ENCODE measurements around the gene PDK1. TPM values are rescaled to one million over a fixed set of nuclear protein-coding genes. Genes with fewer than 3 reads are reported as not detected.

The PDK1 gene
- 10 to 100 TPM in 1 of 2 donors, 1 to 10 TPM in 1; 6.2 to 14.4 TPM for total RNA-seq

GRCh38 chr2:172555522-172556283 is at the start of gene PDK1:
Gene PDK1, plus strand, starts transcription at chr2:172556090. Its CDS starts 61 bp downstream, at chr2:172556151.
- TF ChIP-seq POLR2A (IDR thresholded peaks at IDR 0.05), result peak; percentile 69
- TF ChIP-seq POLR2AphosphoS5 (IDR thresholded peaks at IDR 0.05), result peak; percentile 73
- TF ChIP-seq, protein P1, sequence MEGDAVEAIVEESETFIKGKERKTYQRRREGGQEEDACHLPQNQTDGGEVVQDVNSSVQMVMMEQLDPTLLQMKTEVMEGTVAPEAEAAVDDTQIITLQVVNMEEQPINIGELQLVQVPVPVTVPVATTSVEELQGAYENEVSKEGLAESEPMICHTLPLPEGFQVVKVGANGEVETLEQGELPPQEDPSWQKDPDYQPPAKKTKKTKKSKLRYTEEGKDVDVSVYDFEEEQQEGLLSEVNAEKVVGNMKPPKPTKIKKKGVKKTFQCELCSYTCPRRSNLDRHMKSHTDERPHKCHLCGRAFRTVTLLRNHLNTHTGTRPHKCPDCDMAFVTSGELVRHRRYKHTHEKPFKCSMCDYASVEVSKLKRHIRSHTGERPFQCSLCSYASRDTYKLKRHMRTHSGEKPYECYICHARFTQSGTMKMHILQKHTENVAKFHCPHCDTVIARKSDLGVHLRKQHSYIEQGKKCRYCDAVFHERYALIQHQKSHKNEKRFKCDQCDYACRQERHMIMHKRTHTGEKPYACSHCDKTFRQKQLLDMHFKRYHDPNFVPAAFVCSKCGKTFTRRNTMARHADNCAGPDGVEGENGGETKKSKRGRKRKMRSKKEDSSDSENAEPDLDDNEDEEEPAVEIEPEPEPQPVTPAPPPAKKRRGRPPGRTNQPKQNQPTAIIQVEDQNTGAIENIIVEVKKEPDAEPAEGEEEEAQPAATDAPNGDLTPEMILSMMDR (IDR thresholded peaks at IDR 0.05), result peak in 2 of 4 experiments; percentile 9 to 11
- no peaks in the 10 kb centered on the region for H3K4me1 ChIP-seq (replicated peaks)
- H3K27ac ChIP-seq, result peak within 1 kb of the TSS; percentile 88 to 90
- H3K9me3 ChIP-seq, result no peaks in the 10 kb centered on the region
- peak; percentile 91 for DNase-seq (ENCODE audit: low spot score)
- no peaks in the 10 kb centered on the region for H3K27me3 ChIP-seq (replicated peaks; ENCODE audit: insufficient read depth)
- intact Hi-C loops (cut with DNase I), result no loop called here
- under 1% methylated on average over 68 of the region's 88 CpGs for WGBS
- peak within 1 kb of the TSS; percentile 71 to 84 for H3K4me3 ChIP-seq
- no peaks in the 10 kb centered on the region for H3K36me3 ChIP-seq

DNA sequence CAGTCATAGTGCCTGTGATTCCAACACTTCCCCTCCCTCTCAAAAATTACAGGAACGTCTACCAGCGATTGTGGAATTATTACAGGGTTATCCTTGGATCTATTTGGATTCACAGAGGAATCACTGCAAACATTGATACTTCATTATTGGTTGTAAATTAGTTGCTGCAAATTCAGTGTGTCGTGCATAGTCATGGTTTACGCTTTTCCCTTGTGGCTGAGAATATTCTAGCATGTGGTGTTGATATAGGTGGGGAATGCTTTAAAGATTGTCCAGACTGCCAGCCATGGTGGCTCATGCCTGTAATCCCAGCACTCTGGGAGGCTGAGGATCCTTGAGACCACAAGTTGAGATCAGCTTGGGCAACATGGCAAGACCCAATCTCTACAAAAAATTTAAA is 48.7 kb upstream of the PDK1 start:
- intact Hi-C loops (cut with DNase I), result no loop called here
- Histone ChIP-seq H3K4me1 (replicated peaks) (no peaks in the 10 kb centered on the region), H3K4me3 (no peak overlapping the region), H3K36me3 (no peaks in the 10 kb centered on the region), H3K27me3 (replicated peaks; ENCODE audit: insufficient read depth) (no peaks in the 10 kb centered on the region), H3K27ac (no peak overlapping the region), H3K9me3 (no peaks in the 10 kb centered on the region)
- no peak for DNase-seq (ENCODE audit: low spot score)
- 99% methylated on average over 4 of the region's 4 CpGs for WGBS
- TF ChIP-seq POLR2AphosphoS5 (IDR thresholded peaks at IDR 0.05) (no peak), POLR2A (IDR thresholded peaks at IDR 0.05) (no peak)
- TF ChIP-seq, protein P1 (IDR thresholded peaks at IDR 0.05), result no peak

DNA sequence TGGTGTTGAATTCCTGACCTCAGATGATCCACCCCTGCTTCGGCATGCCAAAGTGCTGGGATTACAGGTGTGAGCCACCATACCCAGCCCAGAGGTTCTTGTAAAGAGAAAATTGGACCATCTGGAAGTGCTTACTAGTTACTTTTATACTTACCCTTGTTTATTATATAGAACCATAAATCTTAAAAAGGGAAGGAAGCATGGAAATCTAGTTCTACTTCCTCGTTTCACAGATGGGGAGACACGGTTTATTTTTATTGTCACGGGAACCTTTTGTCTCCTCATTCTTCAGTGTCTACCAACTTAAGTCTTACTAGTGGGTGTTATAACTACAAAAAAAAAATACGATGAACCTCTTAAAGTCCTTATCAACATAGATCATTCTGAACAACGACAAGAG is 45.8 kb upstream of the PDK1 start:
- Histone ChIP-seq H3K4me3 (no peak overlapping the region), H3K27me3 (replicated peaks; ENCODE audit: insufficient read depth) (no peaks in the 10 kb centered on the region), H3K4me1 (replicated peaks) (no peaks in the 10 kb centered on the region), H3K36me3 (no peaks in the 10 kb centered on the region), H3K27ac (no peak overlapping the region), H3K9me3 (no peaks in the 10 kb centered on the region)
- no peak for DNase-seq (ENCODE audit: low spot score)
- WGBS, result 67% methylated on average over 6 of the region's 6 CpGs
- TF ChIP-seq, protein P1 (IDR thresholded peaks at IDR 0.05), result no peak
- TF ChIP-seq POLR2AphosphoS5 (IDR thresholded peaks at IDR 0.05), result no peak
- TF ChIP-seq POLR2A (IDR thresholded peaks at IDR 0.05), result no peak
- intact Hi-C loops (cut with DNase I), result no loop called here

- Histone ChIP-seq H3K9me3 (no peaks in the 10 kb centered on the region), H3K27me3 (replicated peaks; ENCODE audit: insufficient read depth) (no peaks in the 10 kb centered on the region), H3K36me3 (no peaks in the 10 kb centered on the region), H3K27ac (no peak overlapping the region), H3K4me3 (no peak overlapping the region), H3K4me1 (replicated peaks) (no peaks in the 10 kb centered on the region)
- intact Hi-C loops (cut with DNase I), result no loop called here
- WGBS, result 93% methylated on average over 5 of the region's 5 CpGs
- TF ChIP-seq, protein P1 (IDR thresholded peaks at IDR 0.05), result no peak
- no peak for TF ChIP-seq POLR2A (IDR thresholded peaks at IDR 0.05)
- no peak for TF ChIP-seq POLR2AphosphoS5 (IDR thresholded peaks at IDR 0.05)
- DNase-seq (ENCODE audit: low spot score), result no peak
Measured at GRCh38 chr2:172510548-172510947, 45.3 kb upstream of the PDK1 start.
